GM18520 (cell line): Measurements from ENCODE around the gene HNRNPDL.
"Not testable (repeated sequence)": the region's sequence is repeated elsewhere in the genome, so short reads cannot be mapped to it uniquely, and the experiment has no call there.

Experiments
- ATAC-seq: cut with Tn5 transposase; IDR thresholded peaks from one replicate; pipeline ENCODE4 v1.9.1; 2021; ENCODE audit not compliant: unreplicated experiment

HNRNPDL gene

DNA sequence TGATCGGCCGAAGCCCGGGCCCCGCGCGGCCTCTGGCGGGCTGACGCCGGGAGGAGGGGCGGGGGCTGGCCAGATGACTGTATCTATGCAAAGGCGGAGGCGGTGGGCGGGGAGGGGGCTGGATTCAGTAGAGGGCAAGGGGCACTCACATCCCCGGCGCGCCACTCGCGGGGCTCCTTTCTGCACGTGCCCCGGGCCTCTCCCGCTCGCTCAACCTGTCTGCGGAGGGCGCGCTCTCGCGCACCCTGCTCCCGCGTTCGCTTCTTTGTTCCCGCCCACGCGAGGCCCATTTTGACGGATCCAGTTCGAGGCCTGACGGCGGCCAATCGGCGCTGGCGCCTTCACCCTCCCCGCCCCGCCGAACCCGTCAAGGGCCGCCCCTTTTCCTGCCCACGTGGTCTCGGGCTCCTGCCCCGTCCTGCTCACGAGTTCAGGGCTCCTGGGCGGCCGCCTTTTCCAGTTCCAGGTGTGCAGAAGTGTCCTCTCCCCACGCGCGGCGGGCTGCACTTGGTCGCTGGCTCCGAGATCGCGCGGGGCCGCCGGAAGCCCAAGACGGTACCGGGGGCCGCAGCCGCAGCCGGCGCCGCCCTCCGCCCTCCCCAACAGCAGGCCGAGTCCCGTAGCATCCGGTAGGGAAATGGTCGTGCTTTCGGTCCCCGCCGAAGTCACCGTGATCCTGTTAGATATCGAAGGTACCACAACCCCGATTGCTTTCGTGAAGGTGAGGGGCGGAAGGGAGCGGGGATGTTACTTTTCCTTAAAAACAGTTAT lies at the start of gene HNRNPDL, which contains the start of gene ENOPH1:
Gene HNRNPDL (minus strand): TSS at position 270 of the 771 bp plus-strand sequence. CDS start 772 bp downstream, outside the sequence.
Gene ENOPH1 (plus strand): TSS at position 398 of the 771 bp plus-strand sequence. CDS start 240 bp downstream, at position 638.
- peak; percentile 54 for ATAC-seq

DNA sequence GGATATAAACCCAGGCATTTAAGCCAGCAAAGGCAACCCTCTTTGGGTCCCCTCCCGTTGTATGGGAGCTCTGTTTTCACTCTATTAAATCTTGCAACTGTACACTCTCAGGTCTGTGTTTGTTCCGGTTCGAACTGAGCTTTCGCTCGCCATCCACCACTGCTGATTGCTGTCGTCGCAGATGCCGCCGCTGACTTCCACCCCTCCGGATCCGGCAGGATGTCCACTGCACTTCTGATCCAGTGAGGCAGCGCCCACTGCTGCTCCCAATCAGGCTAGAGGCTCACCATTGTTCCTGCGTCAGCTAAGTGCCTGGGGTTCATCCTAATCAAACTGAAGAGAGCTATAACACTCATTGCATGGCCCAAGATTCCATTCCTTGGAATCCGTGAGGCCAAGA lies 49.3 kb upstream of the HNRNPDL start:
- no peak for ATAC-seq

DNA sequence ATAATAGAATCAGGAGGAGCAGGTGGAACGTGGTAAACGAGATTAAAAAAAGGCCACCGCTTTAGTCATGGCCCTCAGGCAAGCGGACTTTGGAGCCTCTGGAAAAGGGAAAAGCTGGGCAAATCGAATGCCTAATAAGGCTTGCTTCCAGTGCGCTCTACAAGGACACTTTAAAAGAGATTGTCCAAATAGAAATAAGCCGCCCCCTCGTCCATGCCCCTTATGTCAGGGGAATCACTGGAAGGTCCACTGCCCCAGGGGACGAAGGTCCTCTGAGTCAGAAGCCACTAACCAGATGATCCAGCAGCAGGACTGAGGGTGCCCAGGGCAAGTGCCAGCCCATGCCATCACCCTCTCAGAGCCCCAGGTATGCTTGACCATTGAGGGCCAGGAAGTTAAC lies 47.2 kb upstream of the HNRNPDL start:
- not testable (repeated sequence) for ATAC-seq

DNA sequence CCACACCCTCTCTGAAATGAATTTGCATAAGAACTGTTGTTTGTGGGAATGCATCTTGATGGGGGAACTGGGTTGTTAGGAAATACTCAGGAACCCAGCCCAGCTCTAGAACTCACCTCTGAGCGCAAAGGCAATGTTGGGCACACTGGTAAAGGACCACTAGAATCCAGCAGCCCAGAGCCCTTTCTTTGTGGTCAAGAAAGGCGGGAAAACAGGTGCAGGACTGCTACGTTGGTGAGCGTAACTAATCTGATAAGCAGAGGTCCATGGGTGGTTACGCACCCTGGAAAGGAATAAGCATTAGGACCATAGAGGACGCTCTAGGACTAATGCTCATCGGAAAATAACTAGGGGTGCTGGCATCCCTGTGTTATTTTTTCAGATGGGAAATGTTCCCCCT lies 45.7 kb upstream of the HNRNPDL start:
- not testable (repeated sequence) for ATAC-seq

DNA sequence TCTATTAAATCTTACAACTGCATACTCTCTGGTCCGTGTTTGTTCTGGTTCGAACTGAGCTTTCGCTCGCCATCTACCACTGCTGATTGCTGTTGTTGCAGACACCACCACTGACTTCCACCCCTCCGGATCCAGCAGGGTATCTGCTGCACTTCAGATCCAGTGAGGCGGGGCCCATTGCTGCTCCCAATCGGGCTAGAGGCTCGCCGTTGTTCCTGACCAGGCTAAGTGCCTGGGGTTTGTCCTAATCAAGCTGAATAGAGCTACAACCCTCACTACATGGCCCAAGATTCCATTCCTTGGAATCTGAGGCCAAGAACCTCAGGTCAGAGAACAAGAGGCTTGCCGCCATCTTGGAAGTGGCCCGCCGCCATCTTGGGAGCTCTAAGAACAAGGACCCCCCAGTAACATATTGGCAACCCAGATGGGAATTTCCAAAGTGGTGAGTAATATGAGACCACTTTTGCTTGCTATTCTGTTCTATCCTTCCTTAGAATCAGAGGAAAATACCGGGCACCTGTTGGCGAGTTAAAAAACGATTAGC lies 43.4 kb upstream of the HNRNPDL start:
- ATAC-seq, result no peak

DNA sequence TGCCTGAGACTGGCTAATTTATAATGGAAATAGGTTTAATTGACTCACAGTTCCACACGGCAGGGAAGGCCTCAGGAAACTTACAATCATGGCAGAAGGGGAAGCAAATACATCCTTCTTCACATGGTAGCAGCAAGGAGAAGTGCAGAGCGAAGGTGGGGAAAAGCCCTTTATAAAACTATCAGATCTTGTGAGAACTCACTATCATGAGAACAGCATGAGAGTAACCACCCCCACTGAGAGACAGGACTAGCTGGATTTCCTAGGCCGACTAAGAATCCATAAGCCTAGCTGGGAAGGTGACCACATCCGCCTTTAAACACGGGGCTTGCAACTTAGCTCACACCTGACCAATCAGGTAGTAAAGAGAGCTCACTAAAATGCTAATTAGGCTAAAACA lies 42.8 kb upstream of the HNRNPDL start:
- ATAC-seq, result not testable (repeated sequence)

DNA sequence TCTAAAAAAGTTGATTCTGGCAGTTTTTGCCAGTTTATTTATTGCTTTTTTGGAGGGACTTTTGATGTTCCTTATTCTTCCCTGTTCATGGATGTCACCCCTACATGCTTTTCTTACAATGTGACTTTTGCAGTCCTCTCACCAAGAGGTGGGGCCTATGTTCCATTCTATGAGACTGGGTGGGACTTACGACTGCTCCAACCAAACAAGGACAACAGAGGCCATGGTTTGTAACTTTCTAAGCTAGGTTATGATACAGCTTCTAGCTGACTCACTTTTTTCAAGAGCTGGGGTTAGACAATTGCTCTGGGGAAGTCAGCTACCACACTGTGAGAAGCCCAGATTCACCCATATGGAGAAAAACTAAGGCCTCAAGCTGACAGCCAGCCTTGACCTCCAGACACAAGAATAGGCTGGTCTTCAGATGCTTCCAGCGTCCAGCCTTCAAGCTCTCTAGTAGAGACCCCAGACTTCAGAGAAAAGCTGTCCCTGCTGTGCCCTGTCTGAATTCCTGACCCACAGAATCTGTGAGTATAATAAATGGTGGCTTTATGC lies 39.6 kb upstream of the HNRNPDL start:
- ATAC-seq, result no peak

DNA sequence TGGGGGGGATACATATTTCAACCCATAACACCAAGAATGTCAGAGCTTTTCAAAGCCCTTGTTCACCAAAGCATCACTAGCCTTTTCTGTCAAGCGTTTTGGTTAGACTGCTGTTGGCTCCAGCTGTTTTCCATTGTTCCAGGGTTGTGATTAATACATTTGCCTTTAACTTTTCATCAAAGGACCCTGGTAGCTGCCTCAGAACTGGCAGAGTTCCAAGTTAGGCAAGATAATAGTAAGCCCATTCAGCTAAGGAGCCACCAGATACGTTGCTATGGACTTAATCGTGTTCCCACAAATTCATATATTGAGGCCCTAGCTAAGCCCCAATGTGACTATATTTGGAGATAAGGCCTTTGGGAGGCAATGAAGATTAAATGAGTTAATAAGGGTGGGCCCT lies 37.2 kb upstream of the HNRNPDL start:
- ATAC-seq, result no peak

DNA sequence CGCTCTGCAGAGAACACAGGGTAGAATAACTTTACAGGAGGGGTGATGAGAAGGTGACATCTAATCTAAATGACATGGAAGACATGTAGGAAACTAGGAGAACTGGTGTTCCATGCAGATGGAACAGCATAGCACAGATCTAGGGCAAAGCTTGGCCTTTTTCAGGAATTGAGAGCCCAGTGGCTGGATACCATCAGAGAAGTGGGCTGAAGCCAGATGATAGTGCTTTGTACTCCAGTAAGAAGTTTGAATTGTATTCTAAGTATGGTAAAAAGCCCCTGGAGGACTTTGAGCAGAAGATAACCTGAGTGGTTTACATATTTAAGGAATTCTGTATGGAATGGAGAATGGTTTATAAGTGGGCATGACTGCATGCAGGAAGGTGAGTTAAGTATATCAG lies 33.0 kb upstream of the HNRNPDL start:
- no peak for ATAC-seq

DNA sequence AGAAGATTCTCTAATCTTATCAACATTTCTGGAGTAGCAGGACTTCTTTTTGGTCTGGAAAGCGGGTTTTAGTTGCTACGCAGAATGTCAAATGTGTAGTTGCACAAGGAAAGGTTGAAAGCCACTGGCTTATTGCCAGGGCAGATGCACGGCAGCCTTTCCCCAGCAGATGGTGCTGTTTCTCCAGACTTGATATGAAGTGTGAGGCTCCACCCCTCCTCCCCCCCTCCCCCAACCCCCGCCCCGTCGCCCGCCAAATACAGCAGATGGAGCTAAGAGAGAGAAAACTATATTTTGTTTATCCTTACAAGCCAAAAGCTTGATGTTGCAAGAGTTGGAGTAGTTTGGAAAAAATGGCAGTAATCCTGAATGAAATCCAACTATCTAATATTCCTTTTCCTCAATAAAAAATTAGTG lies 32.2 kb upstream of the HNRNPDL start:
- ATAC-seq, result peak; percentile 47

DNA sequence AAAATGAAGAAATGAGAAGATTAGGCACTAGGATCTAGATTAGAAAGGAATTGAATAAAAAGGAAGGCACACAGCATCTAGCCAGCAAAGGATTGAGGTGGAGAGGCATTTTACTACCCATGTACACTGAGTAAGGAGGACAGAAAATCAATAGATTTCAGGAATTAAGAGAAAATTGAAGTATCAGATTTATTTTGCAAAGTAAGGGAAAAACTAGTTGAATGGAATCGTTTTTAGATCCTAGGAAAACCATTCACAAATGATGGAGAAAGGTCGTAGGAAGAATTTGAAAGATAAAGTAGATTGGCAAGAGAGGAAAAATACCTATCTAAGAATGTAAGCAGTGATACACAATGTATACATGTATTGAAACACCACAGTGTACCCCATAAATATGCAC lies 31.4 kb upstream of the HNRNPDL start:
- ATAC-seq, result no peak

DNA sequence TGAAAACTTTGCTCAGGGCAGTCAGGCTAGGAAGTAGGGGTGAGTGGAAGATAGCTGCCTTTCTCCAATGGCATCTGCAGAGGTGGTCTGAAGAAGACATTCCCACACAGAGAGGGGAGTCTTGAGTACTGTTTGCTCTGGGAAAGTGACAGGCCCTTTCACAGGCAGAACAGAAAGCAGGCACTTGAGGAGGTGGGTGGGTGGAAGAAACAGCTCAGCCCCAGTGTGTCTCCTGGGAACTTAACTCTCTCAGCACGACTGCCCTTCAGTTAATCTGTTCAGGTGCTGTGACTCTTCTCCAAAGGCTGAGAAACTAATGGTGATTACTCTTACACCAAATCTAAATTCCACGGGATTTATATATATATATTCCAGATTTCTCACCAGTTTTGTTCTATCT lies 28.5 kb upstream of the HNRNPDL start:
- ATAC-seq, result no peak

DNA sequence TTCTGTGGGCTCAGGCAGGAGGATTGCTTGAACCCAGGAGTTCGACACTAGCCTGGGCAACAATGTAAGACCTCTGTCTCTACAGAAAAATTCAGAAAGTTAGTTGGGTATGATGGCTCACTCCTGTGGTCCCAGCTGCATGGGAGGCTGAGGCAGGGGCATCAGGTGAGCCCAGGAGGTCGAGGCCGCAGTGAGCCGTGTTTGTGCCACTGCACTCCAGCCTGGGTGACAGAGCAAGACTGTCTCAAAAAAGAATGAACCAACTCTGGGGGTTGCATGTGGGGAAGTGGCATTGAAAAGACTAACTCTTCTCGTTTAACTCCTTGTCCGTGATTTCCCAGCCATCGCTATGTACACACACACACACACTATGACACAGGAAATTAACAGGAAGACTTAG lies 27.0 kb upstream of the HNRNPDL start:
- no peak for ATAC-seq

DNA sequence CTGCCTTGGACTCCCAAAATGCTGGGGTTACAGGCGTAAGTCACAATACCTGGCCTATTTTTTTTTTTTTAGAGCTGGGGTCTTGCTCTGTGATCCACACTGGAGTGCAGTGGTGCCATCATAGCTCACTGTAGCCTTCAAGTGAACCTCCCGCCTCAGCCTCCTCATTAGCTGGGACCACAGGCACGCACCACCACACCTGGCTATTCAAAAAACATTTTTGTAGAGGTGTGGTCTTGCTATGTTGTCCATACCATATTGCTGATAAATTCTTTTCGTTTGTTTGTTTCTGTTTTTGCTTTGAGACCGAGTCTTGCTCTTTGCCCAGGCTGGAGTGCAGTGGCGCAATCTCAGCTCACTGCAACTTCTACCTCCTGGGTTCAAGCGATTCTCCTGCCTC lies 21.8 kb upstream of the HNRNPDL start:
- no peak for ATAC-seq

DNA sequence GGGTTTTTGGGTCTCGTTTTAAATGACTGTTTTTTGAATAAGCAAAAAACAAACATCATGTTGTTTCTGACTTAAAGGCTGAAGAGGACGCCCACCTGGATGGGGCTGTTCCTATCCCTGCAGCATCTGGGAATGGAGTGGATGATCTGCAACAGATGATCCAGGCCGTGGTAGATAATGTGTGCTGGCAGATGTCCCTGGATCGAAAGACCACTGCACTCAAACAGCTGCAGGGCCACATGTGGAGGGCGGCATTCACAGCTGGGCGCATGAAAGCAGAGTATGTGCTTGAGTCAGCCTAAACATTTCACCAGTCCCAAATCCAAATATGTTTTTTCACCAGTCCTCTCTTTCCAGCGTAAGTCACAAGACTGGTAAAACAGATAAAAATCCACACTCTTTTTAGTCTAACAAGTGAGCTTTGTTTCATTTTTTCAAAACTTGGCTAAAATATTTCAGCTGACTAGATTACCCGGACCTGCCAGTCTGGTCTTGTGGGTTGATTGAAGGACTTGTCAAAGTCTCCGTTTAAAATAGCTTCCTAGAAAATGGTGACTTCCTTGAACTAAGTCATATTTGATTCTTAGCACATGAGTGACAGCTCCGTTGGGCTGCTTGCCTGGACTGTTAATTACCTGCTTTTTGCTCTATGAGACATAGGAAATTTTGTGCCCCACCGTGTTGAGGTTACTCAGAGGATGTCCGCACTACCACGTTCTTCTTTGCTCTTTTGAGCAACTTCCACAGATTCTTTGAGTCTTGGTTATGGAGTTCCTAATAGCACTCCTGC lies 20.9 kb upstream of the HNRNPDL start:
- no peak for ATAC-seq

DNA sequence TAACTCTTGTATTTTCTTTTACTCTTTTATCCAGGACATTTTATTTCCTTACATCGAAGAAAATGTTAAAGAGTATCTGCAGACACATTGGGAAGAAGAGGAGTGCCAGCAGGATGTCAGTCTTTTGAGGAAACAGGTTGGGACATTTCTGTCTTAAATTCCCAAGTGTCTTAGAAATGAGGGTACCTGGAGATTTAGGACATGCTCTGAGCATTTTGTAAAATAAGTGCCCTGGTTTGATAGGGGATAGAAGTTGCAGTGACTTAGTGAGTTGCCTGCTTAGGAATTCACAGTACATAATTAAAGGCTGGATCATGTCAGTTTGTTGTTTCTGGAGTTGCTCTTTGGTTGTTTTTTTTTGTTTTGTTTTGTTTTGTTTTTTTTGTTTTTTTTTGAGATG lies 17.6 kb upstream of the HNRNPDL start:
- ATAC-seq, result no peak

DNA sequence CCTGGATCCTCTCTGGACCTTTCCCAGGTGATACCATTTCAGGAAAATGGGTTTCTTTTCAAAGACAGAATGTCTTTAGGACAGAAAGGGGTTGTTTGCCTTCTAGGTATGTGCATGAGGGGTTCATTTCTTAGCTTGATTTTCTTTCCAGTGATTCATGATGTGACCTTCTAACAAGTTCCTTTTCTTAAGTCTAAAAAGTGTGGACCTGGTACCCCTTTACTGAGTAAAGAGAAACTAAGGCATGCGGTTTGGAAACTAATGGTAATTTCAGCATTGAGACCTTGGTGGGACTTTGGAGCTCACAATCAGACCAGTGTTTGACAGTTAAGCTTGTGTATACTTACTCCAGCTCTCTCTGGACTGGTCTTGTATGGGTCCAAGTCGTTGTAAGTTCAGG lies 8.8 kb upstream of the HNRNPDL start:
- no peak for ATAC-seq

DNA sequence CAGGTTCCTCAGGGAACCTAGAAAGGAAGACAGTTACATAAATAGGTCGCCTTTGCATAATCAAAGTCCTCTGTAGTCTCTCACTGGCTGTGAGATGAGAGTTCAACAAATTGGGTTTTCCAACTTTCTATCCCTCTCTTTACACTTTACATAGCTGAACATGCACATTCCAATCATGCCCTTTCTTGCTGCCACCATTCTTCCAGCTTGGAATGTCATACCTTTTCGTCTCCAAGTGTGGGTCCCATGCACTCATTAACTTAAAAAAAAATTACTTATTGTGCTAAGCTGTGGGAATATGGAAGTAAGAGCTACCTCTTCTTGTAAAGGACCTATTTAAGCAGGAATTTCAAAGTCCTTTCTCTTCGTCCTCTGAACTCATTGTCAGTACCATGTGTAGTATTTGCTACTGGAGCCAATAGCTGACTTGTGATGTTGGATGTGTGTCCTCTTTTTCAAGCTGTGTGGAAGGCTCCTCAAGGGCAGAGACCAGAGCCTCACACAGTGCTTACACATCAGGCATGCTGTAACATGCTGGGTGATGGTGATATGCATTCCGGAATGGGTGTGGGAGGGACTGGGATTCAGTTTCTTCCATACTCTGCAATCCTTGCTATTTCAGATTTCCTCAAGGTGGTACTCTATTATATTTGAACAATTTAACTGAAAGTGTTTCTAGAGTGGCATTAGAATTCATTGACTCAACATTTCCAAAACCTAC lies 7.2 kb upstream of the HNRNPDL start:
- no peak for ATAC-seq

DNA sequence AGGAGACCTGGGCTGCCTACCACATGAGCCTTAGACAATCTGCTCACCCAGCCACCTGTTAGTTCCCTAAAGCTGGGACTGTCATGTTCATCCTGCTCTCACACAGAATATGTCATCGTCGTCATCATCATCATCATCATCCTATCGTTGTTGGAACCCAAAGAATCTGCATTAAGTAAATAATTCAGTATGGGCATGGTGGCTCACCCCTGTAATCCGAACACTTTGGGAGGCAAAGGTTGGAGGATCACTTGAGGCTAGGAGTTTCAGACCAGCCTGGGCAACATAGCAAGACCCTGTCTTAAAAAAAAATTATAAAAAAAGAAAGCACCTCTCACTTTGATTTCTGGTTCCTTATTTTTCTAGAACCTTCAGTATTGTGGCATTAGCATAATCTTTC lies 6.5 kb upstream of the HNRNPDL start:
- no peak for ATAC-seq

DNA sequence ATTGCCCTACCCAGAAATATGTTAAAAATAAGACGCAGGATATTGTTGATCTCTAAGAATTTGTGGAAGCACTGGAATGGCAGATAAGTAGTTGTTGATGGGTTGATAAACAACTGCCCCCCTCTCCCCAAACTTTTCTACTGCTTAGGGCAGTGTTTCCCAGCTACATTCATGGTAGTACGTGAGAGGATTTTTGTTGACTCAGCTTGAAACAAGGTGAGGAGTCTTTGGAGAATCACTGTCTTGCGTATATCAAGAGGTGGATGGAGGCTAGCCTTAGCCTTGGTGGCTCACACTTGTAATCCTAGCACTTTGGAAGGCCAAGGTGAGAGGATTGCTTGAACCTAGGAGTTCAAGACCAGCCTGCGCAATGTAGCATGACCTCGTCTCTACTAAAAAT lies 5.9 kb upstream of the HNRNPDL start:
- ATAC-seq, result no peak

DNA sequence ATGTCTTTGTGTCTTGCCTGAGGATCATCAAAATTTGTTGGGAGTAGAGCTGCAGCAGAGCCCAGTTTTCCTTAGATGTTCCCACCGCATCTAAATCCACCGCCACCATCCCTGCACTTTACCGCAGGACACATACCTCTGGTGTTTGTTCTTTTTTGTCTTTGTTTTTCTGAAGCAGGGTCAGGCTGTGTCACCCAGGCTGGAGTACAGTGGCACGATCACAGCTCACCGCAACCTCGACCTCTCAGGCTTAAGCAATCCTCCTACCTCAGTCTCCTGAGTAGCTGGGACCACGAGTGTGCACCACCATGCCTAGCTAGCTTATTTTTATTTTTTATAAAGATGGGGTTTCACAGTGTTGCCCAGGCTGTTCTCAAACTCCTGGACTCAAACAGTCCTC lies 4.7 kb upstream of the HNRNPDL start:
- no peak for ATAC-seq
